Cardiac muscle cell (in vitro differentiated cells and primary cell): ENCODE measurements around the gene DNAH11. TPM values are rescaled to one million over a fixed set of nuclear protein-coding genes. Genes with fewer than 3 reads are reported as not detected.
A peak's percentile ranks its signal among the peaks of the same experiment; 100 is the strongest.

Experiments used
- DNase-seq, 2 donors: peaks; one replicate each; pipeline versions ENCODE4 v3.0.0 to v3.0.0-alpha.2; 2010 to 2017; ENCODE audit warnings: low read depth in 1 of 2, low spot score in 1 of 2
- H3K27ac ChIP-seq: fragments of 200-600 bp; sonication (generic); 2 replicates; pipeline ENCODE4 v1.5.1; 2016
- H3K27me3 ChIP-seq: fragments of 200-600 bp; sonication (generic); 2 replicates; pipeline ENCODE4 v1.6.0; 2016; ENCODE audit warnings: control low read depth
- H3K36me3 ChIP-seq: fragments of 200-600 bp; sonication (generic); 2 replicates; pipeline ENCODE4 v1.5.1; 2016; ENCODE audit warnings: control low read depth
- H3K4me1 ChIP-seq: fragments of 200-600 bp; sonication (generic); 2 replicates; pipeline ENCODE4 v1.8.1; 2017; ENCODE audit warnings: low read depth, mild to moderate bottlenecking, mixed run types
- H3K4me3 ChIP-seq: fragments of 200-600 bp; sonication (generic); 2 replicates; pipeline ENCODE4 v1.5.1; 2016; ENCODE audit warnings: mild to moderate bottlenecking
- H3K9me3 ChIP-seq: fragments of 200-600 bp; sonication (generic); 2 replicates; pipeline ENCODE4 v1.5.1; 2017; ENCODE audit warnings: low read depth, mild to moderate bottlenecking, control low read depth
- polyA plus RNA-seq: library from polyadenylated mRNA; unstranded; fragments of >200 nt; fragmentation: Nextera tagmentation; extraction: Ambion mirVana; gene quantifications from 2 replicates; pipeline ENCODE4 v1.2.1, GENCODE V29; 2016
- total RNA-seq: library from RNA; depleted of rRNA; stranded (reverse); fragments of >200 nt; gene quantifications from 2 replicates; pipeline ENCODE4 v1.2.3, GENCODE V29; 2016
- TF ChIP-seq, protein P1 (sequence below): IDR thresholded peaks from 2 replicates; pipeline ENCODE4 v1.5.1; 2012; ENCODE audit warnings: low read depth, mild to moderate bottlenecking, low read length

Gene DNAH11
- total and polyA plus RNA-seq, 2 experiments from 2014 or later = 0.60 to 1.9 TPM

DNA sequence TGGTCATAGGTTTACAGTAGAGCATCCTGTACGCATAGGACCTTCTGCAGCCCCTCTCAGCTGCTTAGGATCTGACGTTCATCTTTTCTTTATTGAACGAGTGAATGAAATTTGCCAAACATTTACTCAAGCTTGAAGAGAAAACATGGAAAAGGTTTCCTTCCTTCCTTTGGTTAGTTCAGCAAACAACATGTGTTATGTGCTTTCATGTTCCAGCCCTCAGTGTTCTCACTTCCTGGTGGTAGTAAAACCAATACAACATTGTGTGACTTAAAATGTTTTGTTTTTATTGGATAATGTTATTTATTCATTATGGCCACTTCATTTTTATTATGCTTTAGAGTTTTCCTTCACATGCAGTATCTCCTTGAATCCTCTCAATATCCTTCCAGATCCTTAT lies 404.2 kb downstream of the DNAH11 start:
- no peak overlapping the region for H3K27ac ChIP-seq
- TF ChIP-seq, protein P1, sequence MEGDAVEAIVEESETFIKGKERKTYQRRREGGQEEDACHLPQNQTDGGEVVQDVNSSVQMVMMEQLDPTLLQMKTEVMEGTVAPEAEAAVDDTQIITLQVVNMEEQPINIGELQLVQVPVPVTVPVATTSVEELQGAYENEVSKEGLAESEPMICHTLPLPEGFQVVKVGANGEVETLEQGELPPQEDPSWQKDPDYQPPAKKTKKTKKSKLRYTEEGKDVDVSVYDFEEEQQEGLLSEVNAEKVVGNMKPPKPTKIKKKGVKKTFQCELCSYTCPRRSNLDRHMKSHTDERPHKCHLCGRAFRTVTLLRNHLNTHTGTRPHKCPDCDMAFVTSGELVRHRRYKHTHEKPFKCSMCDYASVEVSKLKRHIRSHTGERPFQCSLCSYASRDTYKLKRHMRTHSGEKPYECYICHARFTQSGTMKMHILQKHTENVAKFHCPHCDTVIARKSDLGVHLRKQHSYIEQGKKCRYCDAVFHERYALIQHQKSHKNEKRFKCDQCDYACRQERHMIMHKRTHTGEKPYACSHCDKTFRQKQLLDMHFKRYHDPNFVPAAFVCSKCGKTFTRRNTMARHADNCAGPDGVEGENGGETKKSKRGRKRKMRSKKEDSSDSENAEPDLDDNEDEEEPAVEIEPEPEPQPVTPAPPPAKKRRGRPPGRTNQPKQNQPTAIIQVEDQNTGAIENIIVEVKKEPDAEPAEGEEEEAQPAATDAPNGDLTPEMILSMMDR = no peak
- H3K4me1 ChIP-seq = peaks cover 34% of the 10 kb centered on the region
- no peaks in the 10 kb centered on the region for H3K27me3 ChIP-seq
- H3K9me3 ChIP-seq = no peaks in the 10 kb centered on the region
- no peak for DNase-seq
- H3K4me3 ChIP-seq = no peak overlapping the region
- no peaks in the 10 kb centered on the region for H3K36me3 ChIP-seq

DNA sequence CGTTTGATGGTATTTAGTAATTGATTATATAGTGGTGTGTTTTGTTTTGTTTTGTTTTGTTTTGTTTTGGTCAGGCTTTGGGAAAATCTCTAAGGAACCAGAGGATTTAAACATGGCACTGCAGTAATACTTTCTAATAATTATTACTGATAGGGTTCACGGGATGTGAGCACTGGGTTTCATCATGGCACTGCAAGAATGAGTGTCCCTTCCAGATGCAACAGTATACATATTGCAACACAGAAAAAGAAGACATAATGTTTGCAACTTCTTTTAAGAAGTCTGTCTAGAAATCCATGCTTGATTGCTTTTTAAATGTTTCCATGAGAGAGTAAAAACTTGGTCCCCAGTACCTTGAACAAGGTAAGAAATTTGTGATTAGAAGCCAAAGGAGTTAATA lies 405.1 kb downstream of the DNAH11 start:
- H3K4me3 ChIP-seq = no peak overlapping the region
- TF ChIP-seq, protein P1 = no peak
- no peaks in the 10 kb centered on the region for H3K36me3 ChIP-seq

DNA sequence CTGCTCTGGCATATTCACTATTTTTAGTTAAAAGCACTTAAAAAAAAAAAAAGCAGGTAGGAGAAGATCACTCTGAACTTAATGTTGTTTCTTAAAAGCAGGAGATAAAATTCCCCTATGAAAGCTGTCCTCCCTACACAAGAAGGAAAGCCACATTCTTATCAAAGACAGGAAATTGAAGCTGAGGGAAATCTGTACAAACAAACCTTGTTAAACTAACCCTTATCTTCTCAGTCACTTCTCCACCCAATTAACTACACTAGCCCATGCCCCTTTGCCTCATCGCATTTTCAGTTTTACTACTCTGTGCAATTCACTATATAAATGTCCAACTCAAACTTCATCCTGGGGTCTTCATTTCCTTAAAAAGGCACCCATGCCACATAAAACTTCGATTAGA lies 405.5 kb downstream of the DNAH11 start:
- DNase-seq = no peak
- Histone ChIP-seq H3K36me3 (no peaks in the 10 kb centered on the region), H3K27me3 (no peaks in the 10 kb centered on the region), H3K27ac (no peak overlapping the region), H3K4me3 (no peak overlapping the region), H3K9me3 (no peaks in the 10 kb centered on the region), H3K4me1 (peaks cover 22% of the 10 kb centered on the region)
- TF ChIP-seq, protein P1 = no peak

More for the DNA sequence above, 405.1 kb downstream of the DNAH11 start:
- Histone ChIP-seq H3K4me1 (peaks cover 25% of the 10 kb centered on the region), H3K27ac (no peak overlapping the region), H3K27me3 (no peaks in the 10 kb centered on the region), H3K9me3 (no peaks in the 10 kb centered on the region)
- peak in 1 of 2 donors; percentile 29 for DNase-seq

DNA sequence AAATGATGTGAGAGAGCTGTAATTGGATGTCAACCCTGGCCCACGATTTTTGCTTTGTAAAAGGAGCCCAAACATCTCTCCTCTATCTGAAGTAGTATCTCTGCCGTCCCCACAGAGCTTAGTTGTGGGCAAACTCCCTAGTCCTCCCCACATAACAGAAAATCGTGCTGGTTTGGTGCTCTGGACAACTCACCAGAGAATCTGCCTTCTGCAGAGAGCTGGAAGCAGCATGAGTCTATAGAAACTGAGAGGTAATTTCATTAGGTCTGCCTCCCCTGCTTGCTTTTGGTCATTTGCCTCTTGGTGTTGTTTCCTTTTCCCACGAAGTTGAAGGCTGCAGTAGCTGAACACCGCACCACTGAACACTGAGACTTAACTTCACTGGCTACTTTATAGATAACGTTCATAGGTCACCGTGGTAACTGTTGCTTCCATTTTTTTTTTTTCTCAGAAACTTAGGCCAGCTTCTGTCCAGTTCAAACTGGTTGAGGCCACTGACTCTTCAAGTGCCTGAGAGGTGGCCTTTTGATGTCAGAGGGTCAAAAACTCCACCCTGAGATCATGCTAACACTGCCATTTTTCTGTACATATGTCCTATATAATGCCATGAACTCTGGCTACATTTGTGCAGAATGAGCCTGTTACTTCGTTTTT lies 406.2 kb downstream of the DNAH11 start:
- Histone ChIP-seq H3K27ac (no peak overlapping the region), H3K36me3 (no peaks in the 10 kb centered on the region), H3K4me1 (peaks cover 24% of the 10 kb centered on the region), H3K9me3 (no peaks in the 10 kb centered on the region), H3K27me3 (no peaks in the 10 kb centered on the region), H3K4me3 (no peak overlapping the region)
- no peak for DNase-seq
- TF ChIP-seq, protein P1 = no peak

Other genes starting within 250 kb of the DNAH11 start
- 6.1 and 8.7 TPM in 2 replicates for gene SP4, start 115.0 kb upstream of the DNAH11 start, total RNA-seq
- gene SP4, start 115.0 kb upstream of the DNAH11 start, polyA plus RNA-seq = 3.0 and 5.3 TPM in 2 replicates